Suprapubic skin (tissue), 4 donors: ENCODE measurements around the gene PDE4D.

Experiments
- CTCF ChIP-seq, 2 donors: fragments of 200-600 bp in 1 of 2; fragments of 450-650 bp in 1 of 2; sonication (generic) in 1 of 2; IDR thresholded peaks; one replicate each; pipeline ENCODE4 v1.5.1; 2016 to 2019; ENCODE audit warnings: antibody characterized with exemption in 2 of 2, mild to moderate bottlenecking in 1 of 2, moderate library complexity in 1 of 2
- EP300 ChIP-seq: sonication (generic); formaldehyde crosslinking; IDR thresholded peaks from one replicate; pipeline ENCODE4 v1.6.1; 2017; ENCODE audit warnings: antibody characterized with exemption
- POLR2AphosphoS5 ChIP-seq, 3 donors: sonication (generic); formaldehyde crosslinking; IDR thresholded peaks; one replicate each; pipeline ENCODE4 v1.6.1; 2017; ENCODE audit warnings: antibody characterized with exemption in 3 of 3

GRCh38 chr5:59326596-59326995 lies 566.9 kb downstream of the PDE4D start:
- TF ChIP-seq POLR2AphosphoS5 (IDR thresholded peaks at IDR 0.05) (no peak), EP300 (no peak), CTCF (IDR thresholded peaks at IDR 0.05) (no peak)
